NCI-H510A (cell line): Measurements from ENCODE around the gene PRXL2B.

Source experiments
- DNase-seq: peaks from one replicate; lab custom pipeline; 2025; lab: John Stamatoyannopoulos, UW

Gene PRXL2B

DNA sequence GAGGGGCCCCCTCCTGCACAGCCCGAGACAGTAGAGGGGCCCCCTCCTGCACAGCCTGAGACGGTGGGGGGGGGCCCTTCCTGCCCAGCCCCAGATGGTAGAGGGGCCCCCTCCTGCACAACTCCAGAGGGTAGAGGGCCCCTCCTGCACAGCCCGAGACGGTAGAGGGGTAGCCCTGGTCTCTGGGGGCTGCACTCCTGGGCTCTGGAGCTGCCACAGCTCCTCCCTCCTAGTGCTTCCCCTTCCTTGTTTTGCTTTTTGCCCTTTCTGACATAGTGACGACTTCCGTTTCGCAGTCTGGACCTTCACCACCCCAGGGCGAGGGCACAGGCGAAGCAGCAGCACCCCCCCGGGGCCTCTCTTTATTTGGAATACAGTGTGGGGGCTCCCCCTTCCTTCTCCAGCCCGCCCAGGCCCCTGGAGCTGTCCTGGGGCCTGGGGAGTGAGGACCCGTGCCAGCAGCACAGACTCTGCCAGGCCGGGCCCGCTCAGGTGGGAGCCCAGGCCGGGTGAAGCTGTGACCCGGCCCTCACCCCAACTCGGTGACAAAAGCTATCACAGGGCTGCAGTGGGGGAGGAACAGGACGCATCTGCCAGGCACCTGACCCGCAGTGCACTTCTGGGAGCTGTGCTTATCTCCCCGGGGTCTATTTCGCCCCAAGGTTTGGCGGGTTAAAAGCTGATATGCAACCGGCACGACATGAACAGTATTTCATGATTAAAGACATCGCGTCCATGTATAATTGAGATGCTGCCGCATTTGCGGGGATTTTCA, 1.1 kb upstream of the PRXL2B start:
- DNase-seq, result peak; percentile 42

GRCh38 chr1:2587071-2587859, 688 bp downstream of the PRXL2B start:
- DNase-seq, result no peak

DNA sequence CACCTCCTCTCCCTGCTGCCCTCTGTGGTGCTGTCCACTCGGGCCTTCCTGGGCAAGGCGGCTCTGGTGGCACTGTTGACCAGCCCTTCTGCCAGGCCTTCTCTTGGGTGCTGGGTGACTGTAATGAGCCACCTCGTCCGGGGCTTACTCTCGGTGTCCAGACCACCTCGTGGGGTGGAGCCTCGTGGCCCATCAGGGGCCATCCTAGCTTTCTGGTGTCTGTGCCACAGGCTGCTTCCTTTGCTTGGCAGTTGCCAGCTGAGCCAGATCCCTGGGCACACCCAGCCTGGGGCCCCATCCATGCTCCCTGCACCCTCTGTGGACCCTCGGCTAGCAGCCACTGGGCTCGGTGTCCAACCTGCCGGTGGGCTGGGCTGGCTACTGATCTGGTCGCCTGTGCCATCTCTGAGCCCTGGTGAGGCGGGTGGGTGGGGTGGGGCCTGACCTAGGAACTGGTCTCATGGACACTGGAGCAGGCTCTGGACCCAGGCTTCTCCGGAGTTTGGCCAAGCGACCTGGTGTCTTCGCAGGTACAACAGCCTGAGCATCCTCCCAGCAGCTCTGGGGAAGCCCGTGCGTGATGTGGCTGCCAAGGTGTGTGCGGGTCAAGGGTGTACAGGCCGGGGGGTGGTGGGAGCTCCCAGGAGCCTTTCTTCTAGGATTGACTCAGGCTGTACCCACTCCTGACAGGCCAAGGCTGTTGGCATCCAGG, 1.4 kb downstream of the PRXL2B start:
- DNase-seq, result no peak

- no peak for DNase-seq
These were observed 2.3 kb downstream of the PRXL2B start for GRCh38 chr1:2588661-2589430.

DNA sequence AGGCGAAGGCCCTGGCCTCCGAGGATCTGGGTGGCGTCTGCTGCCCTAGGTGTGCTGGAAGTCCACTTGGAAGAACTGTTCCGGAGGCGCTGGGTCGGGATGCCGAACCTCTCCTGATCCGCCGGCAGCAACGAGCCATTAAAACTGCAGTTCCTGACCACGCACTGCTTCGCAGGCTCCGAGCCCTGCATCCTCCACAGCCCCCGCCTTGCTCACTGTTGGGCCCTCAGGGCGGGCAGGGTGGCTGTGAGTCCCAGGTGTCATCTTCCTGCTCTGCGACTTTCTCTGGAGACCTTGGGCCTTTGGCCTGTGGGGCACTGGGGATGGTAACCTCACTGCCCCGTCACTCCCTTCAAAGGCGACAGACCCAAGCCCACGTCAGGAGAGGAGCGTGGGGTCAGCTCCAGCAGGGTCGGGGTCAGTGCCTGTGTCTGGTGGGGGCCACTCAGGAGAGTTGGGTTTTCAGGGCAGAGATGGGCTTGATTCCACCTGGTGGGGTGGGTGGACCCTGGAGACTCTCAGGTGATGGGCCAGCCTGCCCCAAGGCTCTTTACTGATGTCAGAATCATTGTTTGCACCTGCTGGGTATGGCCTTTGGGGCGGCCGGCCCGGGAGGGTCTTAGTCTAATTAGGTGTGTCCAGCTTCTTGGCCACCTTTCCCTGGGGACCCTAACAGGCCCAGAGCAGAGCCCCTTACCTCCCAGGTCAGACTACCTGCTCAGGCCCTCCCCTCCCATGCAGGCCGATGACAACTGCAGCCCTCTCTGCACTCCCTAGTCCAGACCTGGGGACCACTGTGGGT, 3.1 kb downstream of the PRXL2B start:
- no peak for DNase-seq

GRCh38 chr1:2590233-2591141, 3.9 kb downstream of the PRXL2B start:
- DNase-seq, result no peak

DNA sequence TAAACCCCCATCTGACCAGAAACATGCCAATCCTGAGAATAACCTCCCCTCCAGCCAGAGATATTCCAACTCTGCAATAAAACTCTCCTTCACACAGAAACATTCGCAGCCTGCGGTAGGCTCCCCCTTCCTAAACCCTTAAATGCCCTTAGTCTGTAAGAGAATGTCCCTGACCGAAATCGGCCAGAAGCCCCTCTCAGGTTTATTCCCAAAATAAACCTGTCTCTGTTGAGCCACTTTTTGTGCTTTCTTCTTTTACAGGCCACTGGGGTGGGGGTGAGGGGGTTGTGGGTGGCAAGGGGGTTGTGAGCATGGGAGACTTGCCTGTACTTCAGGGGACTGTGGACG, 4.6 kb downstream of the PRXL2B start:
- no peak for DNase-seq

- DNase-seq, result no peak
These were observed 5.1 kb downstream of the PRXL2B start for GRCh38 chr1:2591581-2592261.

DNA sequence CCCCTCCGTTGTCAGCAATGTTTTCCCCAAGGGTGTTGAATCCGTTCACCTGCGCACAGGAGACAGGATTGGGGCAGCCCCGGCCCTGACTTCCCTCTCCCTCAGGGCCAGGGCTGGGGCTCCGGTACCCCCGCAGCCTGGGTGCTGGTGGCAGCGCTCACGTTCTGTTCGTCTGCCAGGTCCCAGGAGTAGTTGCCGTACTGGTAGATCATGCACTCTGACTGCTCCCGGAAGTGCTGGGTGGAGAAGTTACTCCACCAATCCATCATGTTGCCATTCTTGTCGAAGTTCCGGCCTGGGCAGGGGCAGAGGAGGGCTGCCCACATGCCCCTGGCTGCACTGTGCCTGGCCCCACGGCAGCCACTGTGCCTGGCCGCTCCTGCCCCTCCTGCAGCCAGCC, 6.1 kb downstream of the PRXL2B start:
- no peak for DNase-seq

- DNase-seq, result no peak
These were observed 6.8 kb downstream of the PRXL2B start for GRCh38 chr1:2593251-2593878.

- no peak for DNase-seq
These were observed 7.5 kb downstream of the PRXL2B start for GRCh38 chr1:2594001-2594640.

GRCh38 chr1:2594641-2595131, 8.1 kb downstream of the PRXL2B start:
- DNase-seq, result no peak

GRCh38 chr1:2595261-2595811, 8.8 kb downstream of the PRXL2B start:
- DNase-seq, result no peak

DNA sequence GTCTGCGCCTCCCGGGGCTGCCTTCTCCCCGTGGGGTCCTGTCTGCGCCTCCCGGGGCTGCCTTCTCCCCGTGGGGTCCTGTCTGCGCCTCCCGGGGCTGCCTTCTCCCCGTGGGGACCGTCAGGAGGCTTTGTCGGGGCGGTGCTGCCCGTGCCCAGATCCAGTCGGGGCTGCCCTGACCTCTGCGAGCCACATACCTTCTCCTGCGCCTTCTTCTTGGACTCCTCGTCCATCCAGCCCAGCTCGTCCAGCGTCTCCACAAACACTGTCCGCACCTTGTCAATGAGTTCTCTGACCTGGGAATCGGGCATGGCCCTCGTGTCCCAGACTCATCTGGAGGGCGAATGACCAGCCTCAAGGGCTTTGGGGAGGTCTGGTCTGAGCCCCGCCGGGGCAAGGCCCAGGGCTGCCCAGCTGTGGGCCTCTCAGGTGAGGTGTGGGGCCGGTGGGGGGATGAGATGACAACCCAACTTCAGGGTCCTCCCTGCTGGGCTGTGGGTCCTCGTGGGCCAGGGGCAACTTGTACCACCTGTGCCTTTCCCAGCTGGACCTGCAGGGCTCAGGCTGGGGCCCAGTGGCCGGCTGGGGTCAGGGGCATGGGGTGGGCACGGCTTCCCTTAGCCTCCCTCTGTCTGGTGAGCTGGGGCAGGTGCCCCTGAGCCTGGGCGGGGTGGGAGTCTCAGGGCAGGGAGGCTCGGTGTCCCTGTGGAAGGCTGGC, 9.4 kb downstream of the PRXL2B start:
- no peak for DNase-seq

- no peak for DNase-seq
These were observed 10.2 kb downstream of the PRXL2B start for GRCh38 chr1:2596530-2597333.

- no peak for DNase-seq
These were observed 11.1 kb downstream of the PRXL2B start for GRCh38 chr1:2597441-2598328.
